Measurements from ENCODE around the gene FEV. TPM values are rescaled to one million over a fixed set of nuclear protein-coding genes. Genes with fewer than 3 reads are reported as not detected.

FEV gene
- total RNA-seq, 2 donors from 2014 or later = 3.9 to 4.8 TPM

DNA sequence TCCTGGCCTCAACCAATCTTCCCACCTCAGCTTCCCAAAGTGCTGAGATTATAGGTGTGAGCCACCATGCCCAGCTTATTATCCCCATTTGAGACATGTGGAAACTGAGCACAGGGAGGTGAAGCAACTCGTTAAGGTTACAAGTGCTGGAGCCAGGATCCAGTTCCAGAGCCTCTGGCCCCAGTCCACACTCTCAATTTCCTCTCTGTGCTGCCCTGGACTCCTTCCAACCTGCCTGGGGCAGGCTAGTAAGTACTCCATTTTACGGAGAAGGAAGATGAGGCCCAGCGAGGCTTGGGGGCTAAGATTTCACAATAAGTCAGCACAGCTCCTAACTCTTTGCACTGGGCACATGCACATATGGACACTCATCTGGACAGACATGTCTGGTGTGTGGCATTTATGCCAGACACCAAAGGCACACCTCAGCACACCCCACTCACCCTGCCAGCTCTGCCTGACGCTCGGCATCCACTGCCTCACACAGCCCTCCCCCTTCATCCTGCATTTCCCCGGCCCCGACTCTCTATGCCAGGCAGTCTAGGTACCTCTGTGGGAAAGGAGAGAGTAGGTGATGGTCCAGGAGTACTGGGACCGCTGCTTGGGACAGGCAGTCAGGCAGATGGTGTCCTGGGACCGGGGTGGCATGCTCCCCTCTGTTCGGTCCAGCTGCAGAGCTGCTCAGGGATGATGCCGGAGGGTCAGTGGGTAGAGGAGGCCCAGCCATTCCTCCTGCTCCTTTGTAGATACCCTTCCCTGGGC is 35.8 kb upstream of the FEV start:
- no peak for DNase-seq
- ATAC-seq = no peak
- intact Hi-C loops (cut with DNase I, micrococcal nuclease) = loop anchor here in 1 of 2 donors (10.0 kb wide), 1 partner anchor 134 kb away; no protein-coding TSS in a partner anchor

DNA sequence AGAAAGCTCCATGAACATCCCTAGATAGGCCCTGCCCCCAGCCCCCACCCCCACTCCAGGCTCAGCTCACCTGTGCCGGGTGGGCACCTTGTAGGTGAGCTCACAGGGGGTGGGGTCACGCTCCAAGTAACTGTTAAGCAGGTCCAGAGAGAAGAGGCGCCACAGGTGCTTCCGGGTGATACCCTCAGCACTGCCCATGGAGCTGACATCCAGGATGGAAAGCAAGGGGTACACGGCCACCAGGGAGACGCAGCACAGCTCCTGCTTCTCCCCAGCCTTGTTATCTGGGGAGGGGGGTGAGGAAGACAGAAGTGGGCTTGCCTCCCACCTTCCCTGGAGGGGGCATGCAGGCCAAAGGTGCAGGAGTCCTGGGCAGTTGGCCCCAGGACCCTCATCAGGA is 34.5 kb upstream of the FEV start:
- intact Hi-C loops (cut with DNase I, micrococcal nuclease) = no loop called here
- ATAC-seq (no peak), DNase-seq (no peak)

DNA sequence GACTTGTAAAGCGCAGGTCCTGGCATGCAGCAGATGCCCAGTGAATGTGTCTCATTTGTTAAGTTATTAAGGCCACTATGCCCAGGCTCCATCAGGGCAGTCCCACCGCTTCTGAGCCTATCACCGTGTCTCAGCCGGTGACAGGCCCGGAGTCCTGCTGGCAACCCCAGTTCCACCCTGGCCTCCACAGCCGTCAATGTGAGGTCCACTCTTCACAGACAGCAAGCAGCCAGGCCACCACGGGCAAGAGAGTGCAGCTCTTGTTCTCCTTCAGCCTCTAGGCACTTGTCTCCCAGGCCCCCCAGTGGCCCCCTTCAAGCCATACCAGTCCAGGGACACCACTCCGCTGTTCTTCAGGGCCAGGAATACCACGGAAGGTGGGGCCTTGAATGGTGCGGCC is 33.7 kb upstream of the FEV start:
- no peak for ATAC-seq
- DNase-seq = no peak
- intact Hi-C loops (cut with DNase I, micrococcal nuclease) = no loop called here

DNA sequence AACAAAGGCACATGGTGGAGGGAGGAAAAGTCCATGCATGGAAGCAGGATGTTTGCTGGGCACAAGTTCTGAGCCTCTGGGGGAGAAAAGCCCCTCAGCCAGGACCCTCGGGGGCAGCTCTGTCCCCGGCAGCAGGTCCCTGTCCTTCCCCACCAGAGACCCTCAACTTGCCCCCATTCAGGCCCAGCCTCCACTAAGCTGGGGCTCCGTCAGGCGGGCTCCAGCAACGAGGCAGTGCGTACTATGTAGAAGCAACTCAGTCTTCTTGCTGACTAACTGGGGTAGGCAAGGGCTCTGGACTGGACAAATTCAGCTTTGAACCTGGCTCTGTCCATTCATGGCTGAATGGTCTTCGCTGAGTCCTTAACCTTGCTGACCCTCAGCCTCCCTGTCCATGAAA is 33.3 kb upstream of the FEV start:
- intact Hi-C loops (cut with DNase I, micrococcal nuclease) = no loop called here
- no peak for DNase-seq
- no peak for ATAC-seq

DNA sequence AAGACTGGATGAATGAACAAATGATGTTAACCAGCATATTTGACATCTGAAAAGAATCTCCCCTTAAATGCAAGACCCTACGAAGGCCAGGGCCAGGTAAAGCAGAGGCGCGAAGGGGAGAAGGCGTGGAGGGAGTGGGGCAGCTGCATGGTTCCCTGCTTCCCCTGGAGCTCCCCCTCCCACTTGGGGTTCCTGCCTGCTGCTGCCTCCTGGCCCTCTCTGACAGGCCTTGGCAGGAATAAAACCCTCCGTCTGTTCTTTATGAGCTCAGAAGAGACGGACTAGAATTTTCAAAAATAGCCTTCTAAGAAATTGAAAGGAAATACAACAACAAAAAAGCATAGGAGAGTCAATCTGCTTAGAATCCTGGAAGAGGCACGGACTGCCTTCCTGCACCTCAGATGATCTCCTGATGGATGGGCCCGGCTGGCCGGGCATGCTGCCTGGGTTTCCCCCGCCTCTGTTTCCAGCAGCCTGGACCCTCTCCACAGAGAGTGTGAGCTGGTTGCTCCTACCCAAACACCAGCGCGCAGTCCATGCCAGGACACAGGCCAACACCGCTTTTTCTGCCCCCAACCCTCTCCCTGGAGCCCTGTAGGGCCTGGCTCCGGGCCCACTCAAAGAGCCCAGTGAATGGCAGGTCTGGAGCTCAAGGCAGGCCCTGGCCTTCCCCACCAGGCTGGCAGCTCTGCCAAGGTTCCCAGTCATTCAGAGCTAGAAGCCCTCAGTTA is 32.4 kb upstream of the FEV start:
- intact Hi-C loops (cut with DNase I, micrococcal nuclease) = no loop called here
- DNase-seq = no peak

DNA sequence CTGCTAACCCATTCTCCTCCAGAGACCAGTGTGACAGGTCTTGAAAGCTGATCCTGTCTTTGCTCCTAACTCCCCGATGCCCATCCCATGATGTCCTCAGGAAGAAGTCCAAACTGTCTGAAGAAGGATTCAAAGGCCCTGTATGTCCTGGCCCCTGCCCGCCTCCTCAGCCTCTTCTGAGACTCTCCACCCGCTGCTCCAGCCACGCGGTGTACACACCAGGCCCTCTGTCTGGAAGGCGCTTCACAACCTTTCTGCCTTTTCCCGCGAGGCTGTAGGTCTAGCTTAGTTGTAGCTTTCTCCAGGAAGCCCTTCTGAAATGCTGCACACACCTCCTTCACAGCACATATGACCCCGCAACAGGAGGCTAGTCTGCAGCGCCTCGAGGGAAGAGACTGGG is 31.7 kb upstream of the FEV start:
- DNase-seq = no peak
- intact Hi-C loops (cut with DNase I, micrococcal nuclease) = no loop called here
- ATAC-seq = no peak

More for the DNA sequence above, 32.4 kb upstream of the FEV start:
- no peak for ATAC-seq

DNA sequence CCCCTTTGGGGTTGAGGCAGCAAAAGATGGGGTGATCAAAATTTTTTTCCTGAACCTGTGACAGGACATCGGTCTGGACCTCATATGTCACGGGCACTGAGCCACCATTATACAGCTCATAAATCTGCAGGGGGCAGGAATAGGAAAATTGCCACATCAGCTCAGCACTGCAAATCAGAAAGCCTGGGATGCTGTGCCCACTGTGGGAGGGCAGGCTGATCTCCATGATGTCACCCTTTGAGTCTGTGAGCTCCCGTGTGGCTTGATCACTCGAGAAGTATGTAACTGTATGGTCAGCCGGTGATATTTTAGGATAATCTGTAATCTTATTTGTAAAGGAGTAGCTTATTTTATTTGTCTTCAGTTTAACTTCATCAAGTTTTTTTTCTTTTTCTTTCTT is 25.9 kb upstream of the FEV start:
- DNase-seq (no peak), ATAC-seq (no peak)
- intact Hi-C loops (cut with DNase I, micrococcal nuclease) = no loop called here

DNA sequence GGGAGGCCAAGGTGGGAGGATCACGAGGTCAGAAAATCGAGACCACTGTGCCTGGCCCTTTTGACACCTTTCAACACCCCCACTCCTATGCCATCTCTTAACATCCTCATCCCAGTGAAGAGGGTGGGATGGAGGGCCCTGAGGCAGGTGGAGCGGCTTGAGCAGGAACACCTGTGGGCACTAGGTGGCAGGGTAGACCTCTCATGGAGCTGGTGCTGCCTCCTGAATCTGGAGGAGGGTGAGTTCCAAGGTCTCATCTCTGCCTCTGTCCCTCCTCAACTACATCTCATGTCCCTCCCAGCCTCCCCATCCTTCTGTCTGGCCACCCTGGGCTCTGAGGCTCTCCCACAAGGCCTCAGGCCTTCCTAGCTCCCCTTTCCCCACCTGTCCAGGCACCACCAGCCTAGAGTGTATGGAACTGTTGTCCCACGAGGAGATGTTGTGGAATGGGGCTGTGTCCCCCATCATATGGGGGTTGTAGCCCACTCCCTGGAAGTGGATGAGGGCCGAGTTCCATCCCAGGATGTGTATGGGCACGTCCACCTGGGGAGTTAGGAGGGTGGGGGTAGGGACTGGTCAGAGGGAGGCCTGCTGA is 25.3 kb upstream of the FEV start:
- ATAC-seq (peak; percentile 91), DNase-seq (peak in 1 of 2 donors; percentile 47)
- intact Hi-C loops (cut with DNase I, micrococcal nuclease) = no loop called here

DNA sequence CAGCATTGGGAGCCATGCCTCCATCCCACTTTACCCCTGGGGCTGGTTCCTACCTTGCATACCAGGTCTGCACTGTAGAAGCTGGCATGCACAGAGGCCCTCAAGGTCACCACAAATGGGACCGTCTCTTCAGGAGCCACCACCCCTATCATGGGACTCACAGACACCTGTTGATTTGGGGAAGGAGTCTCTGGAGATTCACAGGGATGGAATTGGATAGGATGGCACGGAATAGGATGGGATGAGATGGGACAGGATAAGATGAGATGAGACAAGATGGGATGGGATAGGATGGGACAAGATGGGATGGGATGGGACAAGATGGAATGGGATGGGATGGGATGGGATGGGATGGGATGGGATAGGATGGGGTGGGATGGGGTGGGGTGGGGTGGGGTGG is 24.3 kb upstream of the FEV start:
- ATAC-seq (no peak), DNase-seq (no peak)
- intact Hi-C loops (cut with DNase I, micrococcal nuclease) = no loop called here

DNA sequence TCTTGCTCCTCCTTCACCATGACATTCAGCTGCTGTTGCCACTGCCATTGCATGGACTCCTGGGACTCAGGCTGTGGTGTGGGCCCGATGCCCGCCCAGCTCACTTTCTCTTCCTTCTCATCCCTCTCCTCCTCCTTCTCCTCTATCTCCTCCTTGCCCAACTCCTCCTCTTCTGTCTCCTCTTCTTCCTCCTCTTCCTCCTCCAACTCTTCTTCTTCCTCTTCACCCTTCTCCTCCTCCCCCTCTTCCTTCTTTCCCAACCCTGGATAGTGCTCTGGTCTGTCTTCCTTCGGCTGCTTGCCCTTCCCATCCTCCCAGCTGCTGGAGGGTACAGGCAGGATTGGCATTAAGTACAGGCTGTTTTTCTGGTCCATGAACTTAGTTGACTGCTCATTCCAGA is 19.0 kb upstream of the FEV start:
- intact Hi-C loops (cut with DNase I, micrococcal nuclease) = no loop called here
- no peak for DNase-seq
- no peak for ATAC-seq

DNA sequence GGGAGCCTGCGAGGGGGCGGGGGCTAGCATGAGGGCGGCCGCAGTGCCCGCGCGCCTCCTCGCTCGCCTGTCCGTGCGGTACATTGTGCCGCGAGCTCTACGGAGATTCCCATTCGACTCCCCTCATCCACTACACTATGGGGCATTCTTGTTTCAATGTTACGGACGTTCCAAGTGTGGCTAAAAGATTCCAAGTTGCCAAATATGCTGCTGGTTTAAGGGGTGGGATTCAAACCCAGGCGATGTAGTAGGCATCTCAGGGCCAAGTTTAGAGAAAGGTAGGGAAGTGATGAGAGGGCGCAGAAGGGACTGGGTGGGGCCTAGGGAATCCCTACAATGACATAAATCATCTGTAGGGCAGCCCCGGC is 18.3 kb upstream of the FEV start:
- DNase-seq (no peak), ATAC-seq (no peak)
- intact Hi-C loops (cut with DNase I, micrococcal nuclease) = no loop called here

DNA sequence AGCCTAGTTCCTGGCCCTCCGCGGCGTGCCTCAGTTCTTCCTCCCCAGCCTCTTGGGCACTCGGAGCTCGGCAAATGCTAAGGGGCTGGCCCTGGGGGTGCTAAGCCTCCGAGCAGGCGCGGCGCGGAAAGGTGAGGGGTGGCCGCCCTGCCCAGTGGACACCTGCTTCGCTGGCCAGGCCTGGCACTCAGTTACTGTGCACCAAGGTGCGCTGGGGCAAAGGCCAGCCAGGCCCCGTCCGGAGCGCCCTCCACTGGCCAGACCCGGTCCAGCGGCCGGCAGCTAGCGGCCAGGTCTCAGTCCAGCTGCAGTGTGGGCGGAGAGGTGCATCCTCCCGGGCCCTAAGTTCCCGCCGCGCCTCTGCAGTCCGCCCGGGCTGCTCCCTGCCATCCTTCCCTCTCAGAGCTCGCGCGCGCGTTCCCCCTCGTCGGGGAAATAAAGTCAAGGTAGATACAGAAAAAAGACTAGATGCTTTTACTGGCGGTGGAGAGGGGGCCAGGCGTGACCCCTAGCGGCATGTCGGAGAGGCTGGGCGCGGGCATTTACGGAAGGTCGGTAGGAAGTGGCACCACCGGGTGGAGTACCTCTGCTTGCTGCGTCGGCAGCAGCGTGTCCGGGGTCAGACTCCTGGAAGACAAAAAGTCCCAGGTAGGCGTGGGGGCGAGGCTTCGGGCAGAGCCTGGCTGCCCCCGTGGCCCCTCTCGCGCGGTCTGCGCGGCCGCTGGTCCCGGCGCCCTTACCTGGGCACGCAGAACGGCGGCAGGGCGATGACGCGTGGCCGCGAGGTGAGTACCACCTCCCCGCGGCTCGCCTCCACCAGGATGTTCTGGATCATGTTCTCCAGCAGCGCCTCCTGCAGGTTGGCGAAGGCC is 17.6 kb upstream of the FEV start:
- ATAC-seq (peak; percentile 65), DNase-seq (peak; percentile 80 to 90)
- intact Hi-C loops (cut with DNase I, micrococcal nuclease) = no loop called here

DNA sequence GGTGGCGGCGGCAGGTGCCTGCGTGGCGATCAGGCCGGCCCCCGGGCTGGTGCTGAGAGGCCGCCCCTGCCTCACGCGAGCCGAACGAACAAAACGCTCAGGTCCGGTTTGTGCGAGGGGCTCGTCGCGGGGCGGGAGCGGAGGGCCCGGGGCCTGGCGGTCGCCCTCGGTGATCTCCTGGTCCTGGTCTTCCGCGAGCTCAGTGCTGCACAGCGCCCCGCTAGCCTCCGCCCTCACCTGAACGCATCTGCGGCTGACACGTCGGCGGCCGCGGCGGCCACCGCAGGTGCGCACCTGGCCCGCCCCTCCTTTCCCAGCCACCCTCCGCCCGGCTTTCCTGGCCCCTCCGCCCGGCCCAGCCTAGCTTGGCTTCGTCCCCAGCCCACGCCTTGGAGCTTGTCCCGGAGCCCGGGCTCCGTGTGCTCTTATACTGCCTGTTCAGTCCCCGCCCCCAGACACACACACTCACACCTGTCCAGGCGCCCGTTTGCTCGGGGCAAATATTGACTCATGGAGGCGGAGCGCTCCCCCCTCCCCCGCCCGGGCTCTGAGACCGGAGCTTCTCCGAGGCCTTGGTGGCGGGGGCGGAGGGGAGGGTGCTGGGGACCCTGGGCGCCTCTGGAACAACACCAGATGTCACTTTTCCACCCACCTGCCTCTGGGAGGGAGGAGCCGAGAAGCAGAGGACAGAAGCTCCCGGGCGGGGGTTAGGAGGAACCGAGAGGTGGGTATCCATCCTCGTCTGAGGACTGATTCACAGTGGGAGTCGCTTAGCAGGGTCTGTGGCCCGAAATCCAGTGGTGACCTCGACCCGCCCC is 16.8 kb upstream of the FEV start:
- ATAC-seq (peak; percentile 77), DNase-seq (peak; percentile 93 to 94)
- intact Hi-C loops (cut with DNase I, micrococcal nuclease) = no loop called here

DNA sequence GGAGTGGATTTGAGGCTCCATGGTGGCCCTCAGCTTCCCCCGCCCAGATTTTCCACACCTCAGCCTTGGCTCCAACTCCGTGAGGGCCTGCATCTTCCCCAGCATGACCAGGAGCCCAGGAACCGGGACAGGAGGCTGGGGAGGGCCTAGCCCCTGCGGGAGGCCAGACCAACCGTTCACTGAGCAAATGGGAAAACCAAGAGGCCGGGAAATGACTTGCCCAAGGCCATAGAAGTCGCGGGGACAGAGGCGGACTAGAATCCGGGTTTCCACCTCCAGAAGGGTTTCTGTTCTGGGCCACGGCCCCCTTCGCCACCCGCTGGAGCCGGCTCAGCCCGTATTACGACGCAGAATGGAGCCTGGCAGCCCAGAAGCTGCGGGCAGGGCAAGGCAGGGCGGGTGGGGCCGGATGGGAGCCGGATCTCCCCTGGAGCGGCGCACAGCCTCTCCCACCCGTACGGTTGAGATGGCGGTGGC is 16.2 kb upstream of the FEV start:
- DNase-seq = no peak
- intact Hi-C loops (cut with DNase I, micrococcal nuclease) = no loop called here
- ATAC-seq = peak; percentile 19

DNA sequence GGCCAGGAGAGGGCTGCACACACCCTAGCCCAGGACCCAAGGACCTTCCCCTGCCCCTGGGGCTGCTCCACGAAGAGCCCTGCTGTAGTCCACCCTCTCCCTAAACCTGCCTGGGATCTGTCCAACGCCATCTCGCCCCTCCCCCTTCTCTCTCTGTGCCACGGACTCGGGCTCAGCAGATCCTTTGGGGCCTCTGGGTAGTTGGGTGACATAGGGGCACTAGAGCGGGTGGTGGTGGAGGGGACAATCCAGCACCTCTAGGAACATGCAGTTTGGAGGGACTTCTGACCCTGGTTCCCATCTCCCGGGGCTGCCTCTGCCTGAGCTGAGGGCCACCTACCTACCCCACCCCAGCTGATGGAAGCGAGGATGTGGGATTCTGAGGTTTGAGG is 15.6 kb upstream of the FEV start:
- intact Hi-C loops (cut with DNase I, micrococcal nuclease) = no loop called here
- ATAC-seq = no peak
- peak in 1 of 2 donors; percentile 43 for DNase-seq

DNA sequence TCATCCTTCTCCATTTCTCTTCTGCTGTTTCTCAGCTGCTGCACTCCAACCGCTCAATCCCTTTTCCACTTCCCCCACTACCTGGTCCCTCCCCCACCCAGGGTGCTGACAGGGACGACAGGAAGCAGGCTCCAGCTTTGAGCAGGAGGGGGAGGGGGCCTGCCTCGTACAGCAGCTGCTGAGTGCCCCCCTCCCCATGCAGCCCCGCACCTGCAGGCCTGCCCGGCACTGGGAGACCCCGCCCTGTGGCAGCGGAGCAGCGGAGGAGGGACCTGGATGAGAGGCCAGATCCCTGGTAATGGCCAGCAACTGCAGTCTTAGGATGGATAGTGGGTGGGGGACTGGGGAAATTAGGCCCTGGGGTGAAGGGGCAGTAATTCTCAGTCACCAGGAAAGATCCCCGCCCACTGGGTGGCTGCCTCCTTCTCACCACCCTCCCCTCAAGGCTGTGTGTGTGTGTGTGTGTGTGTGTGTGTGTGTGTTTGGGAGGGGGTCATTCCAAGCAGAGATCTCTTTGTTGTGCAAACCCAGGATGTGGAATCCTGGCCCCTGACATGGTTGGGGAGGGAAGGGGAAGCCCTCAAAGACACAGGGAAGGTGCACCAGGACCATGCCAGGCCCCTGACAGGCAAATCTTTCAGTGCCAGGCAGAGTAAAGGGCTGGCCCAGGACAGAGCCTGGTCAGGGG is 15.0 kb upstream of the FEV start:
- intact Hi-C loops (cut with DNase I, micrococcal nuclease) = no loop called here

DNA sequence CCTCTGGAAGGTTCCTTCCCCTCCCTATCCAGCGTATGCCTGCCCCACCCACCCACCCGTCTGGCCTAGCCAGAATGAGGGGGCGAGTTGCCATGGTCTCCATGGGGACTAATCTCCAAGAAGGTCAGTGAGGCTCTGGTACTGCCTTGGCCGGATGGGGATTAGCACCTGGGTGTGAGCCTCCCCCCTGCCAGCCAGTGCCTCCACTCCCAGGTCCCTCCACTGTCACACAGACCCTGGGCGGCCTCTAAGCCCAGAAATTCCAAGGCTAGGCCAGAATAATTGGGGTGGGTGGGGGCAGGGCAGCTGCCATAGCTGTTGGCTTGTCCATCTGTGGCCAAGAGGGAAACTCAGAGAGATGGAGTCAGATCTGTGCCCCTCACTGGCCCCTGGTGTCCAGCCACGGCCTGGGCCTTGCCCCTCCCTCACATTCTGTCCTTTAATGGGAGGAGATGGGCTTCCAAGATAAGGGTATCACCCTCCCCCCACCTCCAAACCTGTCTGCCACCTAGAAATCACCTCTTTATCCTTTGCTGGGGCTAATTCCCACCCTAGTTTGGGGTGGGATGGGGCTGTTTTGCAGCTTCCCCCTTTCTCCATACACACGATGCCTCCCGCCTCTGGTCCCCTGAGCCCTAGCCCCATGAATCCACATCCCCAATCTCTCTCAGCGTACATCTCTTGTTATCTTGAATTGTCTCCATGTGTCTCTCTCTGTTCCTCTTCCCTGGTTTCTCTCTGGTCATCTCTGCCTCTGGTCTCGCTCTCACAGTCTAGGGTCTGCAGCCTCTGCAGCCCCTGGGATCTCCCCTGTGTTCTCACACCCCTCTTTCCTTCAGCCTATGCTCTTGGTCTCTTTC is 14.3 kb upstream of the FEV start:
- DNase-seq (no peak), ATAC-seq (no peak)
- intact Hi-C loops (cut with DNase I, micrococcal nuclease) = no loop called here

More for the DNA sequence above, 15.0 kb upstream of the FEV start:
- DNase-seq (peak in 1 of 2 donors; percentile 42), ATAC-seq (no peak)

Data from left colon (tissue), 2 donors.